Chondrocyte (in vitro differentiated cells): Measurements from ENCODE around the gene ENTPD8. TPM values are rescaled to one million over a fixed set of nuclear protein-coding genes. Genes with fewer than 3 reads are reported as not detected.

Experiments
- DNase-seq: peaks from one replicate; pipeline ENCODE4 v3.0.0; 2021; ENCODE audit warnings: mixed read lengths, low spot score
- H3K27ac Mint-ChIP-seq: one replicate; pipeline ENCODE4 v1.8.0; 2021; ENCODE audit warnings: mild to moderate bottlenecking, moderate library complexity, mixed read lengths; ENCODE audit not compliant: unreplicated experiment
- H3K27me3 Mint-ChIP-seq: 2 replicates; pipeline ENCODE4 v1.8.0; 2021; ENCODE audit warnings: low read depth, mixed read lengths
- H3K36me3 Mint-ChIP-seq: 2 replicates; pipeline ENCODE4 v1.8.0; 2021; ENCODE audit warnings: low read depth, mixed read lengths
- H3K4me1 Mint-ChIP-seq: 2 replicates; pipeline ENCODE4 v1.8.0; 2021; ENCODE audit warnings: low read depth, mild to moderate bottlenecking, mixed read lengths
- H3K4me3 Mint-ChIP-seq: one replicate; pipeline ENCODE4 v1.8.0; 2021; ENCODE audit warnings: mild to moderate bottlenecking, moderate library complexity, mixed read lengths; ENCODE audit not compliant: unreplicated experiment
- H3K9me3 Mint-ChIP-seq: 2 replicates; pipeline ENCODE4 v1.8.0; 2021; ENCODE audit warnings: low read depth, mixed read lengths
- CTCF ChIP-seq: fragments of 200-600 bp; sonication (generic); IDR thresholded peaks from 2 replicates; pipeline ENCODE4 v1.5.0; 2021; ENCODE audit warnings: antibody characterized with exemption, mild to moderate bottlenecking, moderate library complexity
- total RNA-seq: library from RNA; stranded (reverse); gene quantifications from 3 replicates; pipeline ENCODE4 v1.2.1, GENCODE V29; 2021

Gene ENTPD8
- total RNA-seq, 1 donor from 2014 or later, result 0.10 TPM

- H3K36me3 Mint-ChIP-seq, result no peaks in the 10 kb centered on the region
- TF ChIP-seq CTCF, result peak; percentile 61
- no peak overlapping the region for H3K27ac Mint-ChIP-seq
- H3K4me3 Mint-ChIP-seq, result no peak overlapping the region
- no peaks in the 10 kb centered on the region for H3K9me3 Mint-ChIP-seq
- no peaks in the 10 kb centered on the region for H3K27me3 Mint-ChIP-seq
- DNase-seq, result peak; percentile 89
- peaks cover 18% of the 10 kb centered on the region for H3K4me1 Mint-ChIP-seq
These were observed 17.5 kb downstream of the ENTPD8 start for GRCh38 chr9:137423514-137424291.

- Mint-ChIP-seq H3K4me1 (peaks cover 18% of the 10 kb centered on the region), H3K4me3 (peak within 1 kb of the TSS; percentile 79), H3K9me3 (no peaks in the 10 kb centered on the region), H3K27me3 (no peaks in the 10 kb centered on the region), H3K27ac (no peak within 1 kb of the TSS), H3K36me3 (no peaks in the 10 kb centered on the region)
- peak; percentile 96 for DNase-seq
- TF ChIP-seq CTCF, result peak; percentile 77
These were observed 18.3 kb downstream of the ENTPD8 start, which contains the start of the genes EXD3 and NOXA1 for GRCh38 chr9:137422604-137423513. TSS of gene EXD3 (minus strand) at chr9:137423162. CDS start at chr9:137395357, 27,805 bp downstream. TSS of gene NOXA1 (plus strand) at chr9:137423393. CDS start at chr9:137423530, 137 bp downstream.

GRCh38 chr9:137421838-137422603 lies 19.1 kb downstream of the ENTPD8 start:
- no peak overlapping the region for H3K27ac Mint-ChIP-seq

GRCh38 chr9:137417161-137418021 lies 23.8 kb downstream of the ENTPD8 start:
- no peak overlapping the region for H3K4me3 Mint-ChIP-seq
- no peaks in the 10 kb centered on the region for H3K9me3 Mint-ChIP-seq
- no peak for TF ChIP-seq CTCF
- no peaks in the 10 kb centered on the region for H3K36me3 Mint-ChIP-seq
- peak; percentile 85 for DNase-seq
- H3K4me1 Mint-ChIP-seq, result peaks cover 31% of the 10 kb centered on the region
- H3K27me3 Mint-ChIP-seq, result no peaks in the 10 kb centered on the region
- H3K27ac Mint-ChIP-seq, result no peak overlapping the region

More at GRCh38 chr9:137421838-137422603, 19.1 kb downstream of the ENTPD8 start:
- H3K9me3 Mint-ChIP-seq, result no peaks in the 10 kb centered on the region
- no peaks in the 10 kb centered on the region for H3K27me3 Mint-ChIP-seq
- peak overlapping the region; percentile 79 for H3K4me3 Mint-ChIP-seq
- peaks cover 18% of the 10 kb centered on the region for H3K4me1 Mint-ChIP-seq
- DNase-seq, result no peak
- no peak for TF ChIP-seq CTCF
- no peaks in the 10 kb centered on the region for H3K36me3 Mint-ChIP-seq
